HFFc6 (cell line): Measurements from ENCODE around the gene PSD2. TPM values are rescaled to one million over a fixed set of nuclear protein-coding genes. Genes with fewer than 3 reads are reported as not detected.

Experiments used
- DNase-seq: peaks from one replicate; pipeline ENCODE4 v3.0.0-alpha.2; 2018
- H3K27ac Mint-ChIP-seq: 2 replicates; pipeline ENCODE4 v1.8.0; 2020; ENCODE audit warnings: mild to moderate bottlenecking, mixed read lengths
- H3K27me3 Mint-ChIP-seq: 2 replicates; pipeline ENCODE4 v1.8.0; 2021; ENCODE audit warnings: mild to moderate bottlenecking, moderate library complexity, mixed read lengths; ENCODE audit not compliant: insufficient read depth
- H3K36me3 Mint-ChIP-seq: 2 replicates; pipeline ENCODE4 v1.8.0; 2021; ENCODE audit warnings: low read depth, mixed read lengths
- H3K4me1 Mint-ChIP-seq: 2 replicates; pipeline ENCODE4 v1.8.0; 2020; ENCODE audit warnings: low read depth, mixed read lengths
- H3K4me3 Mint-ChIP-seq: 2 replicates; pipeline ENCODE4 v1.8.0; 2020; ENCODE audit warnings: mild to moderate bottlenecking, moderate library complexity, mixed read lengths
- H3K9me3 Mint-ChIP-seq: 2 replicates; pipeline ENCODE4 v1.8.0; 2020; ENCODE audit warnings: mild to moderate bottlenecking, mixed read lengths
- total RNA-seq, 6 experiments: library from RNA; stranded (reverse); fragmentation: NEBNext Ultra II Directional; extraction: Animal tissue kit (Norgen Biotek cat#: 25700); gene quantifications; 2 replicates in 1 of 6; 3 replicates in 5 of 6; pipeline ENCODE4 v1.2.3, GENCODE V29; 2021
- TF ChIP-seq, protein P1 (sequence below): fragments of 200-600 bp; sonication (generic); IDR thresholded peaks from 2 replicates; pipeline ENCODE4 v1.5.0; 2021; ENCODE audit warnings: antibody characterized with exemption, mild to moderate bottlenecking

PSD2 gene
- total RNA-seq, 6 experiments from 2014 or later = 0.02 to 0.14 (median 0.07) TPM; not detected in 1

DNA sequence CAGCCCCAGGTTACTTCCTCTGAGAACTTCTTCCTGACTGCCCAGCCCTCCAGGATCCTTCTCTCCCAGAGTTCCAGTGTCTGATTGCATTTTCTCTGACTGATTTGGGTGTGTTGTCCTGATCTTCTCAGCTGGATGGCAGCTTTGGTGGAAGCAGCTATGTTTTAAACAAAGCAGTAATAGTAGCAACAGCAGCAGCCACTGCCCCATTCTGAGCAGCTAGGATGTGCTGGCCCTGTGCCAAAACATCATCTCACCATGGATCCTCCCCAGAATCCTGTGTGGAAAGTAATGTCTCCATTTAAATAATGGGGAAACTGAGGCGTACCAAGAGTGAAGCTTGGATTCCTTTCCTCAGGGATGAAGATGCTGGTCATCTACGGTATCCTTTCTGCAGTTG lies 46.4 kb upstream of the PSD2 start:
- Mint-ChIP-seq H3K4me1 (peaks cover 44% of the 10 kb centered on the region), H3K36me3 (no peaks in the 10 kb centered on the region), H3K9me3 (no peaks in the 10 kb centered on the region), H3K4me3 (no peak overlapping the region), H3K27me3 (peaks cover 10% of the 10 kb centered on the region; the same call in 1 of the 2 replicates), H3K27ac (no peak overlapping the region)
- TF ChIP-seq, protein P1, sequence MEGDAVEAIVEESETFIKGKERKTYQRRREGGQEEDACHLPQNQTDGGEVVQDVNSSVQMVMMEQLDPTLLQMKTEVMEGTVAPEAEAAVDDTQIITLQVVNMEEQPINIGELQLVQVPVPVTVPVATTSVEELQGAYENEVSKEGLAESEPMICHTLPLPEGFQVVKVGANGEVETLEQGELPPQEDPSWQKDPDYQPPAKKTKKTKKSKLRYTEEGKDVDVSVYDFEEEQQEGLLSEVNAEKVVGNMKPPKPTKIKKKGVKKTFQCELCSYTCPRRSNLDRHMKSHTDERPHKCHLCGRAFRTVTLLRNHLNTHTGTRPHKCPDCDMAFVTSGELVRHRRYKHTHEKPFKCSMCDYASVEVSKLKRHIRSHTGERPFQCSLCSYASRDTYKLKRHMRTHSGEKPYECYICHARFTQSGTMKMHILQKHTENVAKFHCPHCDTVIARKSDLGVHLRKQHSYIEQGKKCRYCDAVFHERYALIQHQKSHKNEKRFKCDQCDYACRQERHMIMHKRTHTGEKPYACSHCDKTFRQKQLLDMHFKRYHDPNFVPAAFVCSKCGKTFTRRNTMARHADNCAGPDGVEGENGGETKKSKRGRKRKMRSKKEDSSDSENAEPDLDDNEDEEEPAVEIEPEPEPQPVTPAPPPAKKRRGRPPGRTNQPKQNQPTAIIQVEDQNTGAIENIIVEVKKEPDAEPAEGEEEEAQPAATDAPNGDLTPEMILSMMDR = no peak
- DNase-seq = no peak

DNA sequence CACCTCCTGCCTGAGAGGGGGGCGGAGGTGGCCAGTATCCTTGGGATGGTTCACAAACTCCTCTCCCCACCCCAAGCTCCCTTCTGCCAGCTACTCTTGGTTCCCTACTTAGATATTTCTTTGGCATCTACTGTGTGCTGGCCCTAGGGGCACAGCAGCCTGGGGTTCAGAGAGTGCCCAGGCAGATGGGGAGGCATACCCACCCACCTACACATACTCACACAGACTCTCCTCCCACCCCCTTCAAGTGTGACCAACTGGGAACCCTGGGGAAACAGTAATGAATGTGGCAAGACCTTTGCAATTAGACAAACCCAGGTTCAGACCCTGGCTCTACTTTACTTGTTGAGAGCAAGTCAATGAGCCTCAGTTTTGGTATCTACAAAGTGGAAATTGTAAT lies 44.4 kb upstream of the PSD2 start:
- H3K4me1 Mint-ChIP-seq = peaks cover 26% of the 10 kb centered on the region
- peaks cover 19% of the 10 kb centered on the region for H3K27me3 Mint-ChIP-seq
- TF ChIP-seq, protein P1 = no peak

DNA sequence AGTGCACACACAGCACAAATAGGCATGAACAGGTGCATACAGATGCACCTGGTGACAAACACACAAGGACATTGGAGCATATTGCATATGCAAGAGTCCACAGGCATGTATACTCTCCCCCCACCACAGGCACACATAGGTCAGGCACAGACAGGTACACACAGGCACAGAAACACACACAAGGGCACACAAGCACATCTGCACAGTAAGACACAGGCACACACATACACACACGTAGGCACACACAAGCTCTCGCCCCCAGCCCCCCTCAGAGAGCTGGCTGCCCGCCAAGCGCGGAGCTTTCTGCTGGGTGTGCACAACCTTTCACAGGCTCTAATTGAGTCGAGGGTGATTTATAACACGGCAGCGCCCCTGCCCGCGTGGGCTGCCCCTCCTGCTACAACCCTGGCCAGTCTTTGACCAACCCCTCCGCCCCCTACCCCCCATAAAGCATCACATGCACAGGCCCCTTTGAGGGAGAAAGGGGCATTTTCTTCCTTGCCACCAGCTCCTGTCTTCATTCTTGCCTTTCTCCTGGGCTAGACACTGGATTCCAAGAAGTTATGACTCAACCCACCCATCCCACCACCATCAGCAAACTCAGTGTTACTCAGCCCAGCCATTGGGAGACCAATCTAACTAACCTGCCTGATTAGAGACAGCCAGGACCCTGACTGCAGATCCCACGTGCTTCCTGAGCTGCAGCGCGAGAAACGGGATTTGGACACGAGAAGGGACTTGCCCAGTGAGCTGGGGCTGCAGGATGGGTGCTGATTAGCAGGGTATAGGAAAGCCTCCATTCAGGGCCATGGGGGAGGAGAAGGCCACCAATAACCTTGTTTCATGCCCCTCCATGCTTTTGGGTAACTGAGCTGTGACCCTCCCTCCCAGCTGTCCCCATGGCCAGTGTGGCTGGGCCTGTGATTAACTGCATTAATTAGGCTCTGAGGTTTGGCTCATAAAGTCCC lies 42.8 kb upstream of the PSD2 start:
- H3K36me3 Mint-ChIP-seq = no peaks in the 10 kb centered on the region
- peaks cover 16% of the 10 kb centered on the region for H3K4me1 Mint-ChIP-seq
- H3K9me3 Mint-ChIP-seq = no peaks in the 10 kb centered on the region; the same call in 1 of the 2 replicates
- DNase-seq = peak; percentile 25
- TF ChIP-seq, protein P1 = no peak
- H3K27ac Mint-ChIP-seq = no peak overlapping the region
- H3K27me3 Mint-ChIP-seq = peaks cover 26% of the 10 kb centered on the region
- H3K4me3 Mint-ChIP-seq = no peak overlapping the region

More for the DNA sequence above, 44.4 kb upstream of the PSD2 start:
- no peaks in the 10 kb centered on the region for H3K36me3 Mint-ChIP-seq
- H3K9me3 Mint-ChIP-seq = no peaks in the 10 kb centered on the region; the same call in 1 of the 2 replicates
- no peak for DNase-seq
- H3K27ac Mint-ChIP-seq = no peak overlapping the region
- no peak overlapping the region for H3K4me3 Mint-ChIP-seq

DNA sequence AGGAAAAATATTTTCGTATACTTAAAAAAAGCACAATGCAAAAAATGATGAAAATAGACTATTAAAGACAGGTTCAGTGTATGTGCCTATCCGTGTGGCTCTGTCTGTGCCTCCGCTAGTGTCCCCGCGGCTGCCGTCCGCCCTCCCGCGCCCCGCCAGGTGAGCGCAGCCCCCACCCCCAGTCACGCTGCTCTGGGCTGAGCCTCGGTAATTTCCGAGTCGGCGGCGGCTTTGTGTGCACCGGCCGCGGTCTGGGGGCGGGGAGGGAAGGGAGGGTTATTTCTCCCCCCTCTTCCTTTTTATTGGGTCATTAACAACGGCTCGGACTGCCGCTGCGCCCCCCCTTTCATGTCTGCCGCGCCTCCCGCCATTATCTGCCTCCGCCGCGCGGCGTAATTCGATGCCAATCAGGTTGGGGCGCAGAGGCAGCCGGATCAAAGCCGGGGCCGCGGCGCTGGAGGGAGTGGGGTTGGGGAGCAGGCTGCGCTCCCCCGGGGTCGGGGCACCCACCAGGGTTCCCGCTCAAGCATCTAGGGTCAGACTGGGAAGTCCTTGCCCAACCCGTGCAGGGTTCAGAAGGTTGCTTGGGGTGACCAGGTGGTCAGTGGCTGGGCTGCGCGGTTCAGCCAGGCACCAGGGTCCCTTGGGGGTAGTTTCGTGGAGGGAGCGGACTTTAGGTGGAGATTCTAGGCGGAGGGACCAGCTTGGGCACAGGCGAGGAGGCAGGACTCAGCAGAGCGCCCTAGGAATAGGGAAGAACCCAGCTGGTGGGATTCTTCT lies 39.5 kb upstream of the PSD2 start:
- no peaks in the 10 kb centered on the region for H3K36me3 Mint-ChIP-seq
- DNase-seq = no peak
- TF ChIP-seq, protein P1 = no peak
- H3K27ac Mint-ChIP-seq = no peak overlapping the region
- no peak overlapping the region for H3K4me3 Mint-ChIP-seq
- peaks cover 17% of the 10 kb centered on the region for H3K27me3 Mint-ChIP-seq
- H3K4me1 Mint-ChIP-seq = peaks cover 18% of the 10 kb centered on the region
- H3K9me3 Mint-ChIP-seq = no peaks in the 10 kb centered on the region; the same call in 1 of the 2 replicates

DNA sequence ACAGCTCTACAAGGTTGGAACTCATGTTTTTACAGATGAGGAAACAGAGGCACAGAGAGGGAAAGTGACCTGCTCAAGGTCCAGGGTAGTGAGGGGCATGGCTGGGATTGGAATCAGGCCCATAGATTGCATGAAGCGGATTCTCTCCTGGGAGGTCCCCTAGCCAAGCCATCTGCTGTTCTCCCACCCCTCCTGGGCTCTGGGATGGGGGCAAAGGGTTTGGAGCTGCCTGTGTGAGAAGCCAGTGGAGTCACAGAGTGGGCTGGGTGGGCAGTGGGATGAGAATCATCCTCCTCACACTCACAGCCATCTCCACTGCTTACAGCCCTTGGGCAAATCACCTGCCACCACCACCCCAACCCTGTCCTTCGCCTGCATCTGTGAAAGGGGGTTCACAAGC lies 38.6 kb upstream of the PSD2 start:
- peaks cover 17% of the 10 kb centered on the region for H3K27me3 Mint-ChIP-seq
- no peak for DNase-seq
- no peaks in the 10 kb centered on the region for H3K36me3 Mint-ChIP-seq
- H3K4me3 Mint-ChIP-seq = no peak overlapping the region
- no peaks in the 10 kb centered on the region; the same call in 1 of the 2 replicates for H3K9me3 Mint-ChIP-seq
- no peak overlapping the region for H3K27ac Mint-ChIP-seq
- TF ChIP-seq, protein P1 = no peak
- peaks cover 18% of the 10 kb centered on the region for H3K4me1 Mint-ChIP-seq
